ENCODE results near the gene MBNL2. TPM values are rescaled to one million over a fixed set of nuclear protein-coding genes. Genes with fewer than 3 reads are reported as not detected.

Gene MBNL2
- total RNA-seq, 1 experiment from 2014 or later: 17.8 TPM

GRCh38 chr13:97330448-97330847 lies 108.3 kb downstream of the MBNL2 start:
- H4K20me1 ChIP-seq (ENCODE audit: low read length): no peaks in the 10 kb centered on the region
- TF ChIP-seq EZH2 (IDR thresholded peaks at IDR 0.05; ENCODE audit: low read length, unreplicated experiment) (no peak), CTCF (conservative IDR thresholded peaks at IDR 0.05; ENCODE audit: low read depth, low read length) (no peak), EZH2phosphoT487 (IDR thresholded peaks at IDR 0.05; ENCODE audit: borderline replicate concordance, low read length) (no peak)
- H3K4me1 ChIP-seq (ENCODE audit: insufficient read depth, low read length): no peaks in the 10 kb centered on the region
- no peaks in the 10 kb centered on the region for H3K9me2 ChIP-seq (replicated peaks; ENCODE audit: low read length)
- POLR2A ChIA-PET (ENCODE audit: unreplicated experiment): no interaction called here
- DNase-seq (no peak), ATAC-seq (no peak)
- H3K9ac ChIP-seq (ENCODE audit: low read length): no peak overlapping the region
- no peak overlapping the region for H3K27ac ChIP-seq (ENCODE audit: low read length)
- no peaks in the 10 kb centered on the region for H3F3A ChIP-seq (ENCODE audit: low read length, unreplicated experiment)
- H2AFZ ChIP-seq (ENCODE audit: low read length): no peak overlapping the region
- BruUV-seq (replicated peaks): no TSS peak
- H3K27me3 ChIP-seq (ENCODE audit: low read length): no peaks in the 10 kb centered on the region
- no peak overlapping the region for H3K4me2 ChIP-seq (ENCODE audit: low read length)
- no peaks in the 10 kb centered on the region for H3K36me3 ChIP-seq (ENCODE audit: low read depth, low read length)
- H3K9me3 ChIP-seq (ENCODE audit: low read length): no peaks in the 10 kb centered on the region
- no peaks in the 10 kb centered on the region for H3K79me2 ChIP-seq (ENCODE audit: low read length)
- CTCF ChIA-PET: no interaction called here
- H3K4me3 ChIP-seq (ENCODE audit: low read length): no peak overlapping the region
- intact Hi-C loops (cut with micrococcal nuclease): no loop called here

- no peak for TF ChIP-seq EZH2phosphoT487 (IDR thresholded peaks at IDR 0.05; ENCODE audit: borderline replicate concordance, low read length)
- TF ChIP-seq CTCF (conservative IDR thresholded peaks at IDR 0.05; ENCODE audit: low read depth, low read length): no peak
- no peak for TF ChIP-seq EZH2 (IDR thresholded peaks at IDR 0.05; ENCODE audit: low read length, unreplicated experiment)
- Histone ChIP-seq H3K9me3 (ENCODE audit: low read length) (no peaks in the 10 kb centered on the region), H3K4me1 (ENCODE audit: insufficient read depth, low read length) (no peaks in the 10 kb centered on the region), H3K4me3 (ENCODE audit: low read length) (no peak overlapping the region), H2AFZ (ENCODE audit: low read length) (no peak overlapping the region), H3K27ac (ENCODE audit: low read length) (no peak overlapping the region), H3K27me3 (ENCODE audit: low read length) (no peaks in the 10 kb centered on the region), H3K4me2 (ENCODE audit: low read length) (no peak overlapping the region), H3K9ac (ENCODE audit: low read length) (no peak overlapping the region), H3F3A (ENCODE audit: low read length, unreplicated experiment) (no peaks in the 10 kb centered on the region), H3K36me3 (ENCODE audit: low read depth, low read length) (no peaks in the 10 kb centered on the region), H3K9me2 (replicated peaks; ENCODE audit: low read length) (no peaks in the 10 kb centered on the region), H3K79me2 (ENCODE audit: low read length) (no peaks in the 10 kb centered on the region), H4K20me1 (ENCODE audit: low read length) (no peaks in the 10 kb centered on the region)
- CTCF ChIA-PET: no interaction called here
- POLR2A ChIA-PET (ENCODE audit: unreplicated experiment): no interaction called here
- BruUV-seq (replicated peaks): no TSS peak
- intact Hi-C loops (cut with micrococcal nuclease): no loop called here
- ATAC-seq (no peak), DNase-seq (no peak)
These were observed 110.6 kb downstream of the MBNL2 start for GRCh38 chr13:97332742-97333141.

GRCh38 chr13:97333983-97334382 lies 111.8 kb downstream of the MBNL2 start:
- H3K4me2 ChIP-seq (ENCODE audit: low read length): no peak overlapping the region
- no peaks in the 10 kb centered on the region for H3K4me1 ChIP-seq (ENCODE audit: insufficient read depth, low read length)
- DNase-seq: no peak
- no peaks in the 10 kb centered on the region for H3K9me2 ChIP-seq (replicated peaks; ENCODE audit: low read length)
- no peak overlapping the region for H3K27ac ChIP-seq (ENCODE audit: low read length)
- H3K4me3 ChIP-seq (ENCODE audit: low read length): no peak overlapping the region
- no peaks in the 10 kb centered on the region for H3K27me3 ChIP-seq (ENCODE audit: low read length)
- ChIA-PET CTCF (interaction anchor here (0.6 to 0.7 kb wide), 2 partner anchors 9 kb away, joined by 3 to 5 read pairs; no protein-coding TSS in a partner anchor), POLR2A (ENCODE audit: unreplicated experiment) (interaction anchor here (0.6 kb wide), 1 partner anchor 112 kb away, joined by 3 read pairs; no protein-coding TSS in a partner anchor)
- H3K9me3 ChIP-seq (ENCODE audit: low read length): no peaks in the 10 kb centered on the region
- no peaks in the 10 kb centered on the region for H3K36me3 ChIP-seq (ENCODE audit: low read depth, low read length)
- no peak overlapping the region for H3K9ac ChIP-seq (ENCODE audit: low read length)
- no peaks in the 10 kb centered on the region for H3F3A ChIP-seq (ENCODE audit: low read length, unreplicated experiment)
- no peaks in the 10 kb centered on the region for H4K20me1 ChIP-seq (ENCODE audit: low read length)
- intact Hi-C loops (cut with micrococcal nuclease): no loop called here
- no peak for ATAC-seq
- no TSS peak for BruUV-seq (replicated peaks)
- H3K79me2 ChIP-seq (ENCODE audit: low read length): no peaks in the 10 kb centered on the region
- TF ChIP-seq EZH2 (IDR thresholded peaks at IDR 0.05; ENCODE audit: low read length, unreplicated experiment): no peak
- no peak for TF ChIP-seq CTCF (conservative IDR thresholded peaks at IDR 0.05; ENCODE audit: low read depth, low read length)
- no peak for TF ChIP-seq EZH2phosphoT487 (IDR thresholded peaks at IDR 0.05; ENCODE audit: borderline replicate concordance, low read length)
- H2AFZ ChIP-seq (ENCODE audit: low read length): no peak overlapping the region

All from PC-3 (cell line).